Endothelial cell (in vitro differentiated cells): ENCODE data around the gene HOXA3. TPM values are rescaled to one million over a fixed set of nuclear protein-coding genes. Genes with fewer than 3 reads are reported as not detected.
A peak's percentile ranks its signal among the peaks of the same experiment; 100 is the strongest.

ENCODE experiments used
- DNase-seq: peaks from one replicate; pipeline ENCODE4 v3.0.0; 2021; ENCODE audit warnings: low spot score
- H3K27ac Mint-ChIP-seq: one replicate; pipeline ENCODE4 v1.8.0; 2021; ENCODE audit warnings: mixed read lengths, inconsistent platforms; ENCODE audit not compliant: unreplicated experiment
- H3K27me3 Mint-ChIP-seq: one replicate; pipeline ENCODE4 v1.8.0; 2021; ENCODE audit warnings: mild to moderate bottlenecking, moderate library complexity, mixed read lengths, inconsistent platforms; ENCODE audit not compliant: unreplicated experiment
- H3K36me3 Mint-ChIP-seq: one replicate; pipeline ENCODE4 v1.8.0; 2021; ENCODE audit warnings: mild to moderate bottlenecking, low read depth, mixed read lengths, inconsistent platforms; ENCODE audit not compliant: unreplicated experiment
- H3K4me1 Mint-ChIP-seq: one replicate; pipeline ENCODE4 v1.8.0; 2021; ENCODE audit warnings: mild to moderate bottlenecking, mixed read lengths, inconsistent platforms; ENCODE audit not compliant: unreplicated experiment
- H3K4me3 Mint-ChIP-seq: one replicate; pipeline ENCODE4 v1.8.0; 2021; ENCODE audit warnings: mild to moderate bottlenecking, mixed read lengths, inconsistent platforms; ENCODE audit not compliant: unreplicated experiment
- H3K9me3 Mint-ChIP-seq: one replicate; pipeline ENCODE4 v1.8.0; 2021; ENCODE audit warnings: mixed read lengths, inconsistent platforms; ENCODE audit not compliant: unreplicated experiment
- total RNA-seq: library from RNA; stranded (reverse); fragmentation: NEBNext Ultra II Directional; extraction: Animal tissue kit (Norgen Biotek cat#: 25700); gene quantifications from one replicate; pipeline ENCODE4 v1.2.1, GENCODE V29; 2021; ENCODE audit not compliant: unreplicated experiment
- TF ChIP-seq, protein P1 (sequence below): fragments of 200-600 bp; sonication (generic); IDR thresholded peaks from one replicate; pipeline ENCODE4 v1.5.0; 2021; ENCODE audit warnings: antibody characterized with exemption; ENCODE audit not compliant: unreplicated experiment

Gene HOXA3
- total RNA-seq, 1 donor from 2014 or later = 0.13 TPM

DNA sequence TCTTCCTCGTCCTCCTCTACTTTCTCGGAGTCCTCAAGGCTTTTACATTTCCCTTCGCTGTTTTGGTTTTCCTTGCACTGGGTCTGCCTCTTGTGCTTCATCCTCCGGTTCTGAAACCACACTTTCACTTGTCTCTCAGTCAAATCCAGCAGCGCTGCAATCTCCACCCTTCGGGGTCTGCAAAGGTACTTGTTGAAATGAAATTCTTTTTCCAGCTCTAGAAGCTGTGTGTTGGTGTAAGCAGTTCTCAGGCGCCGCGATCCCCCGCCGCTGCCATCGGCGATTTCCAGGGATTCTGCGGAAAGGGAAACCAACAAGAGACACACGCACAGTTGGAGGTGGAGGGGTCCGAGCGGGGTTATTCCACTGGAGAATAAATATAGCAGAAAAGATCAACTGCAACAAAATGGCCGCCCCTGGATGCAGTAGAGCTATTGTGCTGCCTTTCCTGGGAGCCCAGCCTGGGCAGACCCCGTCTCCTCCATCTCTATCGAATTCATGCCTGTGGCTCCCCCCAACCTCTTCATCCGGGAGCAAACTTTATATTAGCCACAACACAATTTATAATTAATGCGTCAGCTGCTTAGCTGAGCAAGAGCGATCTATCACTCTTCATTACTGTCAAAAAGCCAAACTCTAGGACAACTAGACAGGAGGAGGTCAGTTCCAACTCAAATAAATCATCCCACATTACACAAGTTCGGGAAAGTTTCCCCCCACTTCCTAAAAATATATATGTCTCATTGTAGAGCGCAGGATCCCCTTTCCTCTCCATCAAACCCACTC, 51.0 kb downstream of the HOXA3 start:
- TF ChIP-seq, protein P1, sequence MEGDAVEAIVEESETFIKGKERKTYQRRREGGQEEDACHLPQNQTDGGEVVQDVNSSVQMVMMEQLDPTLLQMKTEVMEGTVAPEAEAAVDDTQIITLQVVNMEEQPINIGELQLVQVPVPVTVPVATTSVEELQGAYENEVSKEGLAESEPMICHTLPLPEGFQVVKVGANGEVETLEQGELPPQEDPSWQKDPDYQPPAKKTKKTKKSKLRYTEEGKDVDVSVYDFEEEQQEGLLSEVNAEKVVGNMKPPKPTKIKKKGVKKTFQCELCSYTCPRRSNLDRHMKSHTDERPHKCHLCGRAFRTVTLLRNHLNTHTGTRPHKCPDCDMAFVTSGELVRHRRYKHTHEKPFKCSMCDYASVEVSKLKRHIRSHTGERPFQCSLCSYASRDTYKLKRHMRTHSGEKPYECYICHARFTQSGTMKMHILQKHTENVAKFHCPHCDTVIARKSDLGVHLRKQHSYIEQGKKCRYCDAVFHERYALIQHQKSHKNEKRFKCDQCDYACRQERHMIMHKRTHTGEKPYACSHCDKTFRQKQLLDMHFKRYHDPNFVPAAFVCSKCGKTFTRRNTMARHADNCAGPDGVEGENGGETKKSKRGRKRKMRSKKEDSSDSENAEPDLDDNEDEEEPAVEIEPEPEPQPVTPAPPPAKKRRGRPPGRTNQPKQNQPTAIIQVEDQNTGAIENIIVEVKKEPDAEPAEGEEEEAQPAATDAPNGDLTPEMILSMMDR = no peak
- Mint-ChIP-seq H3K36me3 (peaks cover 16% of the 10 kb centered on the region), H3K4me1 (peaks cover 57% of the 10 kb centered on the region), H3K4me3 (peak overlapping the region; percentile 83), H3K9me3 (no peaks in the 10 kb centered on the region), H3K27ac (peak overlapping the region; percentile 71), H3K27me3 (peaks cover 47% of the 10 kb centered on the region)
- no peak for DNase-seq

DNA sequence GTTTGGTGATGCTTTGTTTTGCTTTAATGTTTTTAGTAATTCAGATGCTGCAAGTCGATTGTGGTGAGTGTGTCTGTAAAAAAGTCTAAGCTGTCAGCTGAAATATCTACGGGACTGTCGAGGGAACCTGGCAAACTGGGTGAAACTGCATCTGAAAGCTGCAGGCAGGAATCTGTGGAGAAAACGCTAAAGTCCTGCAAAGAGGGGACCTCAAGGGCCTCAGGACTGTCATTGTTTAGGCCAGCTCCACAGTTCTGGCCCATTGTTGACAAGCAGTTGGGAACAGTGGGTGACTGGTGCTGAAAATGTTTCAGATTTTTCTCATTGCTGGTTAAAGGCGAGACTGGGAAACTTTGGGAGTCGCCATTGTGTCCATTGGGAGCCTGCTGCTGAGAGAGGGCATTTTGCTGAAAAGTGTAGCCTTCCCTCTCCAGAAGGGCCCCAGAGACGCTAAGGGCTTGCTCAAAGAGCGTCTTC, 51.7 kb downstream of the HOXA3 start:
- Mint-ChIP-seq H3K4me3 (peak overlapping the region; percentile 83), H3K27ac (peak overlapping the region; percentile 76), H3K4me1 (peaks cover 53% of the 10 kb centered on the region), H3K27me3 (peaks cover 47% of the 10 kb centered on the region), H3K9me3 (no peaks in the 10 kb centered on the region), H3K36me3 (peaks cover 16% of the 10 kb centered on the region)
- TF ChIP-seq, protein P1 = no peak
- DNase-seq = no peak

DNA sequence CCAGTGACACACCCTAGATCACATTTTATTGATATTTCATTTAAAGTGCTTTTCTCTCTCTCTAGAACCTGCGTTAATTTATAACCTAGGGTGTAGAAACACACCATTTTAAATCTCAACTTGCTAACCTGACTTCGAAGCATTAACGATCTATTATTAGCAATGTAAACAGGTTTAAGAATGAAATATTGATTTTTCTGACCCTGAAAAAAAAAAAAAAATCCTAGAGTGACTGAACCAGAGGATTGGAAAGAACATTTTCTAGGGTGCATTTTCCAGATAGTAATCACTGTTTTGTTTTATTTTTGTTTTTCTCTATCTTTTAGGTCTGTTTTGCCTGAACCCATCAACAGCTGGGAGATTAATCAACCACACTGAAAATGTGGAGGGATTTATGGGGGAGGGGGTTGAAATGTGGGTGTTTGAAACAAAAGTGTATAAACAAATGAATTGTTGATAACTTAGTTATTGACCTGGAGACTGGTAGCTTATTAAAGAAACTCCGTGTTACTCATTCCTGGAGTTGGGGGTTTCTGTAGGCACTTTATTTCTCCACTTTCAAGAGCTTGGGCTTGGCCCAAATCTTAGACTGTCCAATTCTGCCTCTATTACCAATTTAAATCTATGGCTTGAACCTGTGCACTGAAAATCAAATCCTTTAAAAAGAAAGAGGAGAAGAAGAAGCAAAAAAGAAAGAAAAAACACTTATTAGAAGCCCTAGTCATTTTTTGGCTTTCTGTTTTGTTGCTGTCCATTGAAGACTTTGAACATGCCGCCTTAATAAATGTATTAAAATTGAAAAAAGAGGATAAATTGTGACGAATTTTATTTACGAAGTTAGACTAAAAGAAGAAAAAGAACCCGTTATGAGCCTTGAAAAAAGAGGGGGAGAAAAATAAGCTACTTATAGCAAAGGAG, 52.7 kb downstream of the HOXA3 start:
- H3K27me3 Mint-ChIP-seq = peaks cover 50% of the 10 kb centered on the region
- peaks cover 58% of the 10 kb centered on the region for H3K4me1 Mint-ChIP-seq
- DNase-seq = no peak
- peak overlapping the region; percentile 88 for H3K4me3 Mint-ChIP-seq
- H3K36me3 Mint-ChIP-seq = peaks cover 16% of the 10 kb centered on the region
- H3K9me3 Mint-ChIP-seq = no peaks in the 10 kb centered on the region
- TF ChIP-seq, protein P1 = no peak
- no peak overlapping the region for H3K27ac Mint-ChIP-seq

DNA sequence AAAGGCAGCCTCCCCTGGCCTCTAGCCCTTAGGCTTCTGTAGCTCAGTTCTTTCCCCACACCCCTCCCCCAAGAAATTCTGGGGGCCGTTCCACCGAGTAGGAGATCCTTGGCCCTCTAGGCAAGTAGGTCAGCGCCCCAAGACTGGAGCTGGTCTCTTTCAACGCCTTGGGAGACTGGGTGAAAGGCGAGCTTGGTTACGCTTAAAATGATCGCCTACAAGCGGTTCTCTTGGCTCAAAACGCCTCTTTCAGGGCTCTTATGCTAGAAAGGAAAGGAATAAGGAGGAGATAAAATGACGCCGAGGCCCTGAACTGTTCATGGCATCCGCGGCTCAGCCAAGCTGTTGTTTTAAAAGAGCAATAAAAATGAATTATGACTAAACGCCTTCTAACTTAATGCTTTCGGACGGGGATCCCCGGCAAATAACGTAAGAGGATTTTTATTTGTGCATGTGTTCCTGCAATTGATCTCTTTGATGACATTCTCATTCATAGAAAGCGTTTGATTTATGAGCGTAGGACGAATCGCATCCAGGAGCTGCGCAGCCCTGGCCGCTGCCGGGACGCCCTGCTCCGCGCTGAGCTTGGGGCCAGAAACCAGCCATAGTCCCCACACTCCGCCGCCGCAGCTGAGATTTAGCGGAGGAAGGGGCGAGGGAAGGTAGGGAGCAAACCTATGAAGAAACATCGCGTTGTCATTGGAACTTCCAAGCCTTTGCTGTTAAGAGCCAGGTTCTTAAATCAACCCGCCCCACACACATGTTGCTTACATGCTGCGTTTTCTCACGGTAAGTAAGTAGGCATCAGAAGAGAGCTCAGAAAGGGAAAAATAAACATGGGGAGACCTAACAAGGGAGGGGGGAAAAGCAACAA, 53.6 kb downstream of the HOXA3 start:
- DNase-seq = no peak
- Mint-ChIP-seq H3K4me1 (peaks cover 62% of the 10 kb centered on the region), H3K27me3 (peaks cover 53% of the 10 kb centered on the region), H3K4me3 (peak overlapping the region; percentile 88), H3K27ac (no peak overlapping the region), H3K9me3 (no peaks in the 10 kb centered on the region), H3K36me3 (peaks cover 16% of the 10 kb centered on the region)
- TF ChIP-seq, protein P1 = no peak
